GM12878 (cell line): ENCODE results near the gene SRL. TPM values are rescaled to one million over a fixed set of nuclear protein-coding genes. Genes with fewer than 3 reads are reported as not detected.

Experiments used
- ASH2L ChIP-seq: fragments of 300-600, 200-600 bp; sonication (generic); IDR thresholded peaks from 2 replicates; pipeline ENCODE4 v1.6.1; 2017; ENCODE audit warnings: low read depth, mild to moderate bottlenecking, borderline replicate concordance
- ATF2 ChIP-seq: IDR thresholded peaks from 2 replicates; pipeline ENCODE4 v1.6.1; 2012; ENCODE audit warnings: low read length, inconsistent platforms
- ATF7 ChIP-seq: fragments of 450-650 bp; IDR thresholded peaks from 2 replicates; pipeline ENCODE4 v1.6.1; 2016; ENCODE audit warnings: low read depth, mild to moderate bottlenecking
- BCL11A ChIP-seq: IDR thresholded peaks from 2 replicates; pipeline ENCODE4 v1.6.1; 2011; ENCODE audit warnings: low read depth, low read length
- BHLHE40 ChIP-seq, 2 experiments: fragments of 450-650 bp in 1 of 2; IDR thresholded peaks; 2 replicates each; pipeline ENCODE4 v1.6.1; 2011 to 2017; ENCODE audit warnings: low read depth in 2 of 2, borderline replicate concordance in 1 of 2, improper control_type of control experiment in 1 of 2, low read length in 1 of 2, mild to moderate bottlenecking in 1 of 2
- CHD4 ChIP-seq: fragments of 200-600 bp; sonication (generic); IDR thresholded peaks from 2 replicates; pipeline ENCODE4 v1.6.1; 2016; ENCODE audit warnings: mild to moderate bottlenecking
- CTCF ChIP-seq, 3 experiments: IDR thresholded peaks in 2 of 3; conservative IDR thresholded peaks in 1 of 3; 2 replicates each; pipeline ENCODE4 v1.5.1; 2011; ENCODE audit warnings: low read depth in 3 of 3, low read length in 3 of 3, mild to moderate bottlenecking in 3 of 3, control low read depth in 2 of 3, moderate library complexity in 2 of 3, inconsistent platforms in 1 of 3, mixed read lengths in 1 of 3; ENCODE audit not compliant: control insufficient read depth in 2 of 3, insufficient read depth in 1 of 3; ENCODE audit errors: extremely low read depth in 1 of 3
- EED ChIP-seq: sonication (generic); IDR thresholded peaks from 2 replicates; pipeline ENCODE4 v1.6.1; 2016; ENCODE audit warnings: antibody characterized with exemption, low read depth
- GATAD2B ChIP-seq: fragments of 450-650 bp; conservative IDR thresholded peaks from 2 replicates; pipeline ENCODE4 v1.6.1; 2017; ENCODE audit warnings: low read depth, mild to moderate bottlenecking, moderate library complexity
- IKZF2 ChIP-seq, 2 experiments: fragments of 450-650 bp; IDR thresholded peaks; 2 replicates each; pipeline ENCODE4 v1.6.1; 2017; ENCODE audit warnings: mild to moderate bottlenecking in 2 of 2, moderate library complexity in 2 of 2
- LARP7 ChIP-seq: fragments of 450-650 bp; IDR thresholded peaks from 2 replicates; pipeline ENCODE4 v1.6.1; 2017; ENCODE audit warnings: mild to moderate bottlenecking
- NRF1 ChIP-seq: conservative IDR thresholded peaks from 2 replicates; pipeline ENCODE4 v1.6.1; 2011; ENCODE audit warnings: mild to moderate bottlenecking, low read depth, low read length, improper control_type of control experiment
- POLR2A ChIP-seq: IDR thresholded peaks from 2 replicates; pipeline ENCODE4 v1.6.1; 2011; ENCODE audit warnings: low read depth, mild to moderate bottlenecking, low read length
- POLR2AphosphoS5 ChIP-seq: IDR thresholded peaks from 2 replicates; pipeline ENCODE4 v1.6.1; 2011; ENCODE audit warnings: mild to moderate bottlenecking, low read length, inconsistent platforms
- SMC3 ChIP-seq: IDR thresholded peaks from 2 replicates; pipeline ENCODE4 v1.6.1; 2011; ENCODE audit warnings: low read length, improper control_type of control experiment, borderline replicate concordance
- STAT1 ChIP-seq: fragments of 450-650 bp; conservative IDR thresholded peaks from 2 replicates; pipeline ENCODE4 v1.6.1; 2014; ENCODE audit warnings: antibody characterized with exemption, mild to moderate bottlenecking
- ZNF217 ChIP-seq: fragments of 450-650 bp; IDR thresholded peaks from 2 replicates; pipeline ENCODE4 v1.6.1; 2017; ENCODE audit warnings: antibody characterized with exemption, mild to moderate bottlenecking
- ZNF24 ChIP-seq: fragments of 450-650 bp; IDR thresholded peaks from 2 replicates; pipeline ENCODE4 v1.6.1; 2017; ENCODE audit warnings: antibody characterized with exemption, mild to moderate bottlenecking
- polyA plus RNA-seq, 11 experiments: library from polyadenylated mRNA; depleted of rRNA in 4 of 11; unstranded in 6 of 11; stranded (reverse) in 5 of 11; fragments of >200 nt; fragmentation: Nextera tagmentation in 4 of 11; fragmentation: Illumina TruSeq in 1 of 11; extraction: Ambion mirVana in 4 of 11; extraction: Trizol in 1 of 11; gene quantifications; 1 replicate in 1 of 11; 2 replicates in 10 of 11; pipeline versions ENCODE4 v1.2.1 to v1.2.3, GENCODE V29; 2011 to 2016; ENCODE audit warnings: inconsistent platforms in 2 of 11, missing spikeins in 2 of 11, low read depth in 1 of 11
- total RNA-seq, 4 experiments: library from RNA; depleted of rRNA in 3 of 4; stranded (reverse); fragments of >200 nt in 3 of 4; fragmentation: Illumina TruSeq in 1 of 4; extraction: Trizol in 1 of 4; gene quantifications; 2 replicates each; pipeline versions ENCODE4 v1.2.1 to v1.2.3, GENCODE V29; 2013 to 2021
- TF ChIP-seq, protein P1 (sequence below): fragments of 450-650 bp; IDR thresholded peaks from 2 replicates; pipeline ENCODE4 v1.6.1; 2014; ENCODE audit warnings: mild to moderate bottlenecking
- TF ChIP-seq, protein P2 (sequence below): IDR thresholded peaks from 2 replicates; pipeline ENCODE4 v1.6.1; 2012; ENCODE audit warnings: low read depth, low read length, improper control_type of control experiment
- TF ChIP-seq, protein P3 (sequence below): IDR thresholded peaks from 2 replicates; pipeline ENCODE4 v1.6.1; 2012; ENCODE audit warnings: low read depth, low read length, improper control_type of control experiment
- TF ChIP-seq, protein P4 (sequence below): fragments of 450-650 bp; IDR thresholded peaks from 2 replicates; pipeline ENCODE4 v1.6.1; 2018; ENCODE audit warnings: mild to moderate bottlenecking, low read depth, moderate library complexity; ENCODE audit not compliant: partially characterized antibody

The SRL gene
- total and polyA plus RNA-seq, 10 of the 15 experiments (the other 5 are each of a cell fraction or from before 2014, with no cell fraction given), result not detected

DNA sequence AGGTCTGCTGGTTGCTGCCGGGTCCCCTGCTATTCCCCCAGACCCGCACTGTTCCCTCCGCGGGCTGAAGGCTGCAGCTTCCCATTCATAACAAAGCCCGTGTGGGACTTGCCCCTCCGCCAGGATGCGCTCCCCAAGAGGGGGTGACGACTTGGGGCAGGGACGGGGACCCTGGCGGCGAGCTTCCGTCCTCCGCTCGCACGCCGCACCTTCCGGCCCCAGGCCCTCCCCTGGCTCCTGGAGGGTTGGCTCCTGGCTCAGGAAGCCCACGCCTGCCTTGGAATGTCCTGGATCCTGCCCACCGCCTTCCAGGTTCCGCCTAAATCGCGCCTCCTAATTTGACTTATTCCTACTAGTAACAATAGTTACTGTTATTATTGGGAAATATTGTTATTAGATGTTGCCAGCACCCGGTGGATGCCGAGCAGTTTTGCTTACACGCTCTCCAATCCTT, 32.0 kb upstream of the SRL start (continued):
- TF ChIP-seq SMC3, result no peak
- TF ChIP-seq, protein P1, sequence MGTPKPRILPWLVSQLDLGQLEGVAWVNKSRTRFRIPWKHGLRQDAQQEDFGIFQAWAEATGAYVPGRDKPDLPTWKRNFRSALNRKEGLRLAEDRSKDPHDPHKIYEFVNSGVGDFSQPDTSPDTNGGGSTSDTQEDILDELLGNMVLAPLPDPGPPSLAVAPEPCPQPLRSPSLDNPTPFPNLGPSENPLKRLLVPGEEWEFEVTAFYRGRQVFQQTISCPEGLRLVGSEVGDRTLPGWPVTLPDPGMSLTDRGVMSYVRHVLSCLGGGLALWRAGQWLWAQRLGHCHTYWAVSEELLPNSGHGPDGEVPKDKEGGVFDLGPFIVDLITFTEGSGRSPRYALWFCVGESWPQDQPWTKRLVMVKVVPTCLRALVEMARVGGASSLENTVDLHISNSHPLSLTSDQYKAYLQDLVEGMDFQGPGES, result no peak
- TF ChIP-seq, protein P2, sequence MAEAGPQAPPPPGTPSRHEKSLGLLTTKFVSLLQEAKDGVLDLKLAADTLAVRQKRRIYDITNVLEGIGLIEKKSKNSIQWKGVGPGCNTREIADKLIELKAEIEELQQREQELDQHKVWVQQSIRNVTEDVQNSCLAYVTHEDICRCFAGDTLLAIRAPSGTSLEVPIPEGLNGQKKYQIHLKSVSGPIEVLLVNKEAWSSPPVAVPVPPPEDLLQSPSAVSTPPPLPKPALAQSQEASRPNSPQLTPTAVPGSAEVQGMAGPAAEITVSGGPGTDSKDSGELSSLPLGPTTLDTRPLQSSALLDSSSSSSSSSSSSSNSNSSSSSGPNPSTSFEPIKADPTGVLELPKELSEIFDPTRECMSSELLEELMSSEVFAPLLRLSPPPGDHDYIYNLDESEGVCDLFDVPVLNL, result no peak
- TF ChIP-seq ASH2L, result no peak
- TF ChIP-seq POLR2A, result no peak; the same call in 1 of the 2 replicates
- TF ChIP-seq ZNF217, result no peak
- TF ChIP-seq NRF1, result no peak
- TF ChIP-seq, protein P3, sequence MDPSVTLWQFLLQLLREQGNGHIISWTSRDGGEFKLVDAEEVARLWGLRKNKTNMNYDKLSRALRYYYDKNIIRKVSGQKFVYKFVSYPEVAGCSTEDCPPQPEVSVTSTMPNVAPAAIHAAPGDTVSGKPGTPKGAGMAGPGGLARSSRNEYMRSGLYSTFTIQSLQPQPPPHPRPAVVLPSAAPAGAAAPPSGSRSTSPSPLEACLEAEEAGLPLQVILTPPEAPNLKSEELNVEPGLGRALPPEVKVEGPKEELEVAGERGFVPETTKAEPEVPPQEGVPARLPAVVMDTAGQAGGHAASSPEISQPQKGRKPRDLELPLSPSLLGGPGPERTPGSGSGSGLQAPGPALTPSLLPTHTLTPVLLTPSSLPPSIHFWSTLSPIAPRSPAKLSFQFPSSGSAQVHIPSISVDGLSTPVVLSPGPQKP, result no peak
- peak; percentile 29 to 69; a peak in 3 of 4 replicates for TF ChIP-seq IKZF2 (IDR thresholded peaks at IDR 0.05)
- TF ChIP-seq BCL11A, result no peak
- TF ChIP-seq ZNF24, result no peak
- TF ChIP-seq POLR2AphosphoS5, result no peak
- peak; percentile 2; the same call in 1 of the 2 replicates for TF ChIP-seq LARP7
- TF ChIP-seq STAT1, result no peak
- TF ChIP-seq ATF2, result no peak
- no peak for TF ChIP-seq CHD4
- TF ChIP-seq EED, result no peak
- TF ChIP-seq ATF7, result no peak
- no peak; the same call in 1 of the 2 replicates for TF ChIP-seq GATAD2B
- TF ChIP-seq BHLHE40 (IDR thresholded peaks at IDR 0.05; ENCODE audit: borderline replicate concordance in 1 of 2, low read depth in 2 of 2, low read length in 1 of 2), result peak in 1 of 2 experiments; percentile 16; a peak in 1 of 4 replicates
- TF ChIP-seq, protein P4, sequence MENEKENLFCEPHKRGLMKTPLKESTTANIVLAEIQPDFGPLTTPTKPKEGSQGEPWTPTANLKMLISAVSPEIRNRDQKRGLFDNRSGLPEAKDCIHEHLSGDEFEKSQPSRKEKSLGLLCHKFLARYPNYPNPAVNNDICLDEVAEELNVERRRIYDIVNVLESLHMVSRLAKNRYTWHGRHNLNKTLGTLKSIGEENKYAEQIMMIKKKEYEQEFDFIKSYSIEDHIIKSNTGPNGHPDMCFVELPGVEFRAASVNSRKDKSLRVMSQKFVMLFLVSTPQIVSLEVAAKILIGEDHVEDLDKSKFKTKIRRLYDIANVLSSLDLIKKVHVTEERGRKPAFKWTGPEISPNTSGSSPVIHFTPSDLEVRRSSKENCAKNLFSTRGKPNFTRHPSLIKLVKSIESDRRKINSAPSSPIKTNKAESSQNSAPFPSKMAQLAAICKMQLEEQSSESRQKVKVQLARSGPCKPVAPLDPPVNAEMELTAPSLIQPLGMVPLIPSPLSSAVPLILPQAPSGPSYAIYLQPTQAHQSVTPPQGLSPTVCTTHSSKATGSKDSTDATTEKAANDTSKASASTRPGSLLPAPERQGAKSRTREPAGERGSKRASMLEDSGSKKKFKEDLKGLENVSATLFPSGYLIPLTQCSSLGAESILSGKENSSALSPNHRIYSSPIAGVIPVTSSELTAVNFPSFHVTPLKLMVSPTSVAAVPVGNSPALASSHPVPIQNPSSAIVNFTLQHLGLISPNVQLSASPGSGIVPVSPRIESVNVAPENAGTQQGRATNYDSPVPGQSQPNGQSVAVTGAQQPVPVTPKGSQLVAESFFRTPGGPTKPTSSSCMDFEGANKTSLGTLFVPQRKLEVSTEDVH, result no peak
- TF ChIP-seq CTCF (IDR thresholded peaks at IDR 0.05 in 2 of 3, conservative IDR thresholded peaks at IDR 0.05 in 1 of 3; ENCODE audit: control insufficient read depth in 2 of 3, extremely low read depth in 1 of 3, insufficient read depth in 1 of 3, low read depth in 3 of 3, low read length in 3 of 3), result peak; percentile 34 to 58 (median 36)
- TF ChIP-seq, all 136 proteins: peak for 8
